GM23248 (cell line): ENCODE results near the gene ZHX3.

Experiments
- EZH2 ChIP-seq: fragments of 200-600 bp; sonication (generic); IDR thresholded peaks from 2 replicates; pipeline ENCODE4 v1.6.1; 2018; ENCODE audit warnings: antibody characterized with exemption, mild to moderate bottlenecking; ENCODE audit not compliant: insufficient read depth, poor library complexity, severe bottlenecking
- EZH2phosphoT487 ChIP-seq: fragments of 200-600 bp; sonication (generic); IDR thresholded peaks from 2 replicates; pipeline ENCODE4 v1.6.1; 2018; ENCODE audit warnings: antibody characterized with exemption, moderate library complexity, mild to moderate bottlenecking, low read depth; ENCODE audit not compliant: insufficient read depth

- TF ChIP-seq EZH2 = no peak
- no peak for TF ChIP-seq EZH2phosphoT487
Measured at GRCh38 chr20:41150664-41151063, 166.9 kb downstream of the ZHX3 start.
